Stimulated activated CD4-positive, alpha-beta T cell treated with anti-CD3 and anti-CD28 coated beads, Interleukin-2, amount 100 ng/mL, for 24 hours (primary cell): Measurements from ENCODE around the gene CCDC43.
"Not testable (repeated sequence)": the region's sequence is repeated elsewhere in the genome, so short reads cannot be mapped to it uniquely, and the experiment has no call there.

Experiments used
- DNase-seq, 2 donors: peaks; one replicate each; pipeline ENCODE4 v3.0.0-alpha.2; 2020

The CCDC43 gene

GRCh38 chr17:44689477-44690217, at the start of gene CCDC43:
Gene CCDC43 (minus strand): TSS chr17:44689776. CDS start chr17:44689753, 23 bp downstream.
- DNase-seq = peak; percentile 92 to 95

GRCh38 chr17:44738214-44738906, 48.8 kb upstream of the CCDC43 start:
- DNase-seq = no peak

DNA sequence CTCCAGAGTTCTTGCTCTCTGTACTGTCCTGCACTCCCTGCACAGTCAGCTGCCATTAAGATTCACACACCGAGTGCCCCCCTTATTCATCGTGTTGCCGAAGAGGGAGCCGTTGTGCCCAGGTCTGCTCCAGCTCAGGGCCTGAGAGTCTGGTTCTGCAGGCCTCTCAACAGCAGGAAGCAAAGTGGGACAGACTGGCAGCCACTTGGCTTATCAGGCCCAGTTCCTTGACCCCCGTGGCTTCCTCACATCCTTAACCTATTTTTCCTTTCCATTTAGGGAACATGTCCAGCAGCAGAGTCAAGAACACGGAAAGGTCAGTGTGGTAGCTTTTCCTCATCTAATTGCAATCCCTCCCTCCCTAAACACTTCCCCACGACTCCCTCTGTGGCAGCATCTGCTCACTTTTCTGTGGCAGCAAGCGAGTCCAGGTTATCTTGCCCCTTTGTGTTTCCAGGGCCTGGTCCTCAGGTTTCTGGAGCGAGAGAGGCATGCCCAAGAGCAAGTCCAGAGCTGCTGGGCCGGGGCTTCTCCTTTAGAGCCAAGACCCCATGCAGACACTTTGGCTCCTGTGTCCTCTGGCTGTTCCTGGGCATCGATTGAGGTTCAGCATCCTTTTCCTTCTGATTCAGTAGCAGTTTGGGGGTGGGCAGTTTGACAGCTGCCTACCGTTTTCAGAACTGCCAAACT, 47.1 kb upstream of the CCDC43 start:
- DNase-seq = no peak

GRCh38 chr17:44734272-44734671, 44.7 kb upstream of the CCDC43 start:
- no peak for DNase-seq

GRCh38 chr17:44733753-44734152, 44.2 kb upstream of the CCDC43 start:
- no peak for DNase-seq

- DNase-seq = not testable (repeated sequence)
Observed at GRCh38 chr17:44726121-44726520, 36.5 kb upstream of the CCDC43 start.

DNA sequence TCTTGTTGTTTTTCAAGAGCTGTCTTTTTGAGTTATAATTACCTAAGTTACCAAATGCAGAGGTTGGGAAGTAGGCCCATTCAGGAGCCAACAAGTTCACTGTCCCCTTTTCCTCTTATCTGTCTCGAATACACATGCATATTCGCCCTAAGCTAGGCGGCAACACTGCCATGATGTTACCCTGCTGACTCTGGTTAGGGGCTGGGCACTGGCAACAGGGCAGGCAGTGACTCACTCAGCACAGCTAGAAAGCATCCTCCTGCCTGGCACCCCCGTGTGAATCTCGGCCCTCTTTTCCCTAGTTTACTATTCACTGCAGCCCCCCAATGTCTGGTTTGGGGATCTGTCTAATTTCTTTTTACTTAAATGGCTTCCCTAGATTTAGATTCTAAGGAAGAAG, 32.7 kb upstream of the CCDC43 start:
- no peak for DNase-seq

GRCh38 chr17:44719444-44719843, 29.9 kb upstream of the CCDC43 start:
- DNase-seq = no peak

DNA sequence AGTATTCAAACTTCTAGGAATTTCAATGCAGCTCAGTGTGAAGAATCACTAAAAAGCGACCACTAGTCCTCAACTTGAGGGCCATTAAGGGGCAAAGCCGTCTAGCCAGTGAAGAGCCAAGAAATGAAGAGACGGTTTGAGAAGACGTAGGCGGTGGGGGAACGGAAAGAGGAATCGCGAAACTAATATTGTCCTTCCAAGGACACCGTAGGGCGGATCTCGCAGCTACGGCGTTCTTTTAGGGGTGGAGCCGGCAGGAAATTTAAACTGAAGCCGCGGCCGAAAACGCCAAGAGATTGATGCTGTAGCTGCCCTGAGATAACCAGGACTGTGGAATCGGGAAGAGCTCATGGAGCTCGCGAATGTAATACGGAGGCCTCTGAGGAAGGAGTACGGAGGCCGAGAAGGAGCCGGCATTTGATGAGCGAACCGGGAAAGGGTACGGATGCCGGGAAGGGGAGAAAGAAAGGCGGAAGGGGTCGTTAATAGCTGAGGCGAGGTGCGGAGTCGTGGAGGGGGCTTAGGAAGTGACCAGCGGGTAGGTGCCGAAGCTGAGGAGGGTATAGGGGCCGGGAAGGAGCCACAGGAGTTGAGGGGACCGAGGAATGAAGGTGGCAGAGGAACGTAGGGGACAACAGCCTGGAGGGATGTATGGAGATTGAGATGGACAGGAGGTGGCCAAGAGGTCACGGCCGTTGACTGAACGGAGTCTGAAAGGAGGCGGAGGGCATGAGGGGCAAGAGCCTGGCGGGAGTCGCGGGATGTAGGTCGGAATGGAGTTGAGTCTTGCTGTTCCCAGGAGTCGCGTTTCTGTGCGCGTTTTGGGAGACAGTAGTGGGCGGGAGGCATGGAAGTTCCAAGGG, 19.1 kb upstream of the CCDC43 start, which contains the start of gene DBF4B:
Gene DBF4B, plus strand, starts transcription at position 265 of the 863 bp plus-strand sequence. Its CDS starts 156 bp downstream, at position 421.
- peak; percentile 81 to 87 for DNase-seq

DNA sequence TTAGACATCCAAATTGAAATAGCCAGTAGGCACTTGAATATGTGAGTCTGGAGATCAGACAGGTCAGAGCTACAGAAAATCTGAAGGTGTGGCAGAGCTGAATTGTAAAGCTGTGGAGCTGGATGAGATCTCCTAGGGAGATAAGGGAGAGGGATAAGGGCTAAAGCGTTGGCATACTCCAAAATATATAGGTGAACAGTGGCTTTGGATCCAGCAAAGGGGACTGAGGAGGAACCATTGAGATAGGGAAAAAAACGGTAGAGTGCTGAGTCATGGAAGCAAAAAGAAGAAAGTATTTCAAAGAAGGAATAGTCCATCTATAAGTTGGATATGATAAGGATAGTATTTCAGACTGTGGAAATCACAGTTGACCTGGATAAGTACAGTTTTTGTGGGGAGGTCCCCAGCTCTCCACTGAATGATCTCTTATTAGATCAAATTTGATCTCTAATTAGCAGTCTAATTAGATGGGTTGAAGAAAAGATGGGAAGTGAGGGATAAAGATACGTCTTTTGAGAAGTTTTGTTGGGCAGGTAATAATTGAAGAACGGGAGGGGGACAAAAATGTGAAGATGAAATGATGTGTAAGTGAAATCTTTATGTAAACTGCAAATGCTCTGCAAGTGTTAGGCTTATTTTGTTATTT, 18.3 kb upstream of the CCDC43 start:
- DNase-seq = no peak

GRCh38 chr17:44700288-44700687, 10.7 kb upstream of the CCDC43 start:
- DNase-seq = not testable (repeated sequence)

DNA sequence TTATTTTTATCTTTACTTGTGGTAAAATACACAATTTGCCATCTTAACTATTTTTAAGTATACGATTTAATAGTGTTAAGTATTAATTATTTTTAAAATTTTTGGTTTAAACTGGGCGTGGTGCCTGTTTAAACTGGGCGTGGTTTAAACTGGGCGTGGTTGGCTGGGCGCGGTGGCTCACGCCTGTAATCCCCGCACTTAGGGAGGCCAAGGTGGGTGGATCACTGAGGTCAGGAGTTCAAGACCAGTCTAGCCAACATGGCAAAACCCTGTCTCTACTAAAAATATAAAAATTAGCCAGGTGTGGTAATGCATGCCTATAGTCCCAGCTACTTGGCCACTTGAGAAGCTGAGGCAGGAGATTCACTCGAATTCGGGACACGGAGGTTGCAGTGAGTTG, 4.0 kb upstream of the CCDC43 start:
- DNase-seq = no peak

GRCh38 chr17:44690746-44691306, 1.2 kb upstream of the CCDC43 start:
- DNase-seq = not testable (repeated sequence)

- no peak for DNase-seq
Observed at GRCh38 chr17:44688675-44689476, 700 bp downstream of the CCDC43 start.

- no peak for DNase-seq
Observed at GRCh38 chr17:44688200-44688599, 1.4 kb downstream of the CCDC43 start.

DNA sequence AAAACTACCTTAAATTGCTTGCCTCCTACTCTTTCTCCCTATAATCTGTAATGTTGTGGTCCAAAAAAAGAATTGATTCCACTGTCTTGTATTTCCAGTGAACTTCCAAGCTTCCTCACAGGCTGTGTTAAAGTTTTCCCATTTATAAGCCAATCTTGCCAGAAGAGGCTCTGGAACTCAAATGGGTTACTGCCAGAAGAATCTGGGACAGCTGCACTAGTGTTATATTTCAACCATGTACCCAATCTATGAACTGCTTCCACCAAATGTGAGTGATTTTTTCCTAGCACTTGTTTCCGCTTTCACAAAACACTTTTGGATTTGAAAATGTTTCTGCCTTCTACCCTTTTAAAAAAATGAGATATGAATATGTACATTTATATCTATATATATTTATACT, 1.8 kb downstream of the CCDC43 start:
- DNase-seq = no peak

DNA sequence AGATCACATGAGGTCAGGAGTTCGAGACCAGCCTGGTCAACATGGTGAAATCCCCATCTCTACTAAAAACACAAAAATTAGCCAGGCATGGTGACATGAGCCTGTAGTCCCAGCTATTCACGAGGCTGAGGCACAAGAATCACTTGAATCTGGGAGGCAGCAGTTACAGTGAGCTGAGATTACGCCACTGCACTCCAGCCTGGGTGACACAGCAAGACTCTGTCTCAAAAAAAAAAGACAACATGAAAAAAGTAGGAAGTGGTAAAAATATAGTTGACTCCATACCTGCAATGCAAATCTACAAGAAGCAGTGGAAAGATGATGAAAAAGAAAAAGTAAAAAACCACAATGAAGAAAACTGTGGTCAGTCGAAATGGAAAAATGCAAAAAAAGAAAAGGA, 6.3 kb downstream of the CCDC43 start:
- not testable (repeated sequence) for DNase-seq

DNA sequence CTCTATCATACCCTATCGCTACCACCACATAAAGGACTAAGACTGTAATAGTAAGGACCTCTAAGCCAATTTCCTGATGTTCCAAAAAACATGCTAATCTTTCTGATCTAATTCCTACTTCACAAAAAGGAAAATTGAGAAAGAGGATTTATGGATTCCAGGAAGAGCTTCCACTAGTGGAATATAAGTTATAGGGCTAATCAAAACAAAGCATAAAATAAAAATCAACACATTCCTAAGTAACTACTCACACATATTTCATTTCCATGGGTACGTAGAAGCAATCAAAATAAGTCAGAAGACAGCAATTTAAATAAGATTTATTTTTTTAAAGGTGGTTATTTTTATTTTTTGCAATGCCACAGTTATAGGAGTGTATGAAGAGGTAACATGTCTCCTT, 12.4 kb downstream of the CCDC43 start:
- no peak for DNase-seq

DNA sequence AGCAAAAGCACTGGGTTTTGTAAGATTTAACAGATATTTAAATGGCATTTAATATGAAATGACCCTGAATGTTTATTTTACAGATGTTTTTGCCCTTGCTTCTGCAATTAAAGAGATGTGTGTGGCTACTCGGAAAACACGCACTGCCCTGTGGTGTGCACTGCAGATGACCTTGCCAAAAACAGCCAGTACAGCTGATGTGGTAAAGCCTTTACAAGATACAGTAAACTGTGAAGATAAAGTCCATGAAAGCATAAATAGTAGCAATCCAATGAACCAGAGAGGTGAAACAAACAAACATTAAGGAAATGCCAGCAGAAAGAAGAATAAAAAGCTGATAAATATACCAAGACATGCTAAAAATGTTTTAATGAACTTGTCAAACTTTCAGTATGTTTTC, 15.7 kb downstream of the CCDC43 start:
- DNase-seq = no peak

- DNase-seq = no peak
Observed at GRCh38 chr17:44672479-44673093, 17.0 kb downstream of the CCDC43 start.
